ENCODE results near the gene SPI1. TPM values are rescaled to one million over a fixed set of nuclear protein-coding genes. Genes with fewer than 3 reads are reported as not detected.

Gene SPI1
- total and polyA plus RNA-seq, 4 donors = 7.9 to 12.9 (median 9.7) TPM

DNA sequence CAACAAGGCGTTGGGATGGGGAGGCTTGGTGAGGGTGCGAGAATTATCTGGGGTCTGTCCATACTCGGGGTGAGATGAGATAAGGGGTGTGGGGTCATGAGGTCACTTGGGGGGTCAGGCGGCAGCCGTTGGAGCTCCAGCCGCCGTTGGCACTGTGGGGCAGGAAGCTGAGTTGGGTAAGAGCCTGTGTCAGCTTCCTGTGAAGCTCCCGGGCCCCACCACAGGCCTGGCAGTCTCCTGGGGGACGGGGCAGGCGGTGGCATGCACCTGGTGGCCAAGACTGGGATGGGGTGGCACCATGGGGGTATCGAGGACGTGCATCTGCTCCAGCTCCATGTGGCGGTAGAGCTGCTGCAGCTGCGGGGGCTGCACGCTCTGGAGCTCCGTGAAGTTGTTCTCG, 18.8 kb downstream of the SPI1 start:
- H3K36me3 ChIP-seq (ENCODE audit: control insufficient read depth, insufficient read depth, low read length) = peaks cover 11% of the 10 kb centered on the region
- no peaks in the 10 kb centered on the region for H3K4me1 ChIP-seq (ENCODE audit: control insufficient read depth, insufficient read depth, low read length)
- WGBS (ENCODE audit: insufficient coverage) = 80% methylated on average over 15 of the region's 17 CpGs
- no peak overlapping the region for H3K4me3 ChIP-seq (ENCODE audit: low read depth, low read length)
- no peak overlapping the region for H3K27ac ChIP-seq (ENCODE audit: low read depth, low read length)
- no peaks in the 10 kb centered on the region for H3K9me3 ChIP-seq (ENCODE audit: control insufficient read depth, insufficient read depth, low read length)
- no peaks in the 10 kb centered on the region for H3K27me3 ChIP-seq (ENCODE audit: control insufficient read depth, insufficient read depth, low read length)
- DNase-seq (ENCODE audit: low read depth in 4 of 6, low spot score in 6 of 6) = no peak

DNA sequence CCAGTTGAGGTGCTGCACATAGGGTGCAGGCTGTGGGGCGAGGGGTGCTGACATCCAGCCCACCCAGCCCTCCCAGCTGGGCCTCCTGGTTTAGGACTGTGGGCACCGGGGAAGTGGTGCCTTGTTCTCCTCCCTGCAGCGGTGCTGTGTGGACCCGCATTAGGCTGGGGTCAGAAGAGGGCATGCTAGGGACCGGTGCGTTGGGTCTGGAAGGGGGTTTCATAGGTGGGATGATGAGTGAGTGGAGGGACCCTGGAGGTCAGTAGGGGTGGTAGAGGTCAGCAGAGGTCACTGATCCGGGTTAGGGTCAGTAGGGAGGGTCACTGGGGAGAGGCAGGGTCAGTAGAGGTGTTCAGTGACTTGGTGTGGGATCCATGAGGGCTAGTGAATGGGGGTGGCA, 19.2 kb downstream of the SPI1 start:
- no peaks in the 10 kb centered on the region for H3K27me3 ChIP-seq (ENCODE audit: control insufficient read depth, insufficient read depth, low read length)
- 72% methylated on average over 7 of the region's 7 CpGs for WGBS (ENCODE audit: insufficient coverage)
- DNase-seq (ENCODE audit: low read depth in 4 of 6, low spot score in 6 of 6) = no peak
- no peaks in the 10 kb centered on the region for H3K4me1 ChIP-seq (ENCODE audit: control insufficient read depth, insufficient read depth, low read length)
- H3K36me3 ChIP-seq (ENCODE audit: control insufficient read depth, insufficient read depth, low read length) = peaks cover 11% of the 10 kb centered on the region
- H3K4me3 ChIP-seq (ENCODE audit: low read depth, low read length) = no peak overlapping the region
- H3K9me3 ChIP-seq (ENCODE audit: control insufficient read depth, insufficient read depth, low read length) = no peaks in the 10 kb centered on the region
- H3K27ac ChIP-seq (ENCODE audit: low read depth, low read length) = no peak overlapping the region

DNA sequence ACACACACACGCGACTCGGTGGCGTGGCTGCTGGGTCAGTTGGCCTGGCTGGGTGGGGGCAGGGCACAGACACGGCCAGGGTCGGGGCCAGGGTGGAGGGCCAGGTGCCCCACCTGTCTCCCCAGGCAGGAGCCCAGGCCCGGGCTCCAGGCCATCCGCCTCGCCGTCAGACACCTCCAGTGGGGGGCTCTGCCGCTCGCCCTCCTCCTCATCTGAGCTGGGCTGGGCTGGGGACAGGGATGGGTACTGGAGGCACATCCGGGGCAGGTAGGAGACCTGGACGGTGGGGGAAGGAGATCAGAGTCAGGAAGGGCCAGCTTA, 19.7 kb downstream of the SPI1 start:
- Histone ChIP-seq H3K27ac (ENCODE audit: low read depth, low read length) (no peak overlapping the region), H3K27me3 (ENCODE audit: control insufficient read depth, insufficient read depth, low read length) (no peaks in the 10 kb centered on the region), H3K9me3 (ENCODE audit: control insufficient read depth, insufficient read depth, low read length) (no peaks in the 10 kb centered on the region), H3K4me3 (ENCODE audit: low read depth, low read length) (no peak overlapping the region), H3K4me1 (ENCODE audit: control insufficient read depth, insufficient read depth, low read length) (no peaks in the 10 kb centered on the region), H3K36me3 (ENCODE audit: control insufficient read depth, insufficient read depth, low read length) (peaks cover 11% of the 10 kb centered on the region)
- no peak for DNase-seq (ENCODE audit: low read depth in 4 of 6, low spot score in 6 of 6)
- WGBS (ENCODE audit: insufficient coverage) = 83% methylated on average over 13 of the region's 14 CpGs

DNA sequence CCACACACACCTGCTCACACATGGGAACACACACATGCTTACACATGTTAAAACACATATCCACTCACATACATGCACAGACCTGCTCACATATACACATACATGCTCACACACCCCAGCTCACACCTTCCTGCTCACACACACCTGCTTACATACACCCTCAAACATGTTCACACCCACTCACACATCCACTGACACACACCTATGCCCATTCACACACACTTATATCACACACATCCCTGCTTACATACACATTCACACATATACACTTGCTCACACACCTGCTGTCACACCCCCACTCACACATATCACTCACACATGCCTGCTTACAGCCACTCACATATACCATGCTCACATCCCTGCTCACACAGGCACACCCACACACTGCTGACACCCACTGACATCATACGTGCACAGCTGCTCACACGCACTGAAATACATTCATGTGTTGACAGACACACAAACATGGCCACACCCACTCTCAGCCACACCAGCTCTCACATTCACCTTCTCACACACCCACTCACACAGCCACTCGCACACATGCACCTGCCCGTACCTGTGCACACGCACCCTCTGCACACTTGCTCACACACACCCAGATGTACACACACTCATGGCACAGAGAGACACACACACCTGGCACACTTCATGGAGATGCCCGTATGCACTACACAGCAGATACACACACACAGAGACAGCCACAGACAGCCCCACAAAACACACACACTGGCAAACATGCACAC, 20.2 kb downstream of the SPI1 start:
- no peak for DNase-seq (ENCODE audit: low read depth in 4 of 6, low spot score in 6 of 6)
- Histone ChIP-seq H3K27me3 (ENCODE audit: control insufficient read depth, insufficient read depth, low read length) (no peaks in the 10 kb centered on the region), H3K4me3 (ENCODE audit: low read depth, low read length) (no peak overlapping the region), H3K4me1 (ENCODE audit: control insufficient read depth, insufficient read depth, low read length) (no peaks in the 10 kb centered on the region), H3K27ac (ENCODE audit: low read depth, low read length) (no peak overlapping the region), H3K36me3 (ENCODE audit: control insufficient read depth, insufficient read depth, low read length) (peaks cover 11% of the 10 kb centered on the region), H3K9me3 (ENCODE audit: control insufficient read depth, insufficient read depth, low read length) (no peaks in the 10 kb centered on the region)
- WGBS (ENCODE audit: insufficient coverage) = 95% methylated on average over 6 of the region's 6 CpGs

DNA sequence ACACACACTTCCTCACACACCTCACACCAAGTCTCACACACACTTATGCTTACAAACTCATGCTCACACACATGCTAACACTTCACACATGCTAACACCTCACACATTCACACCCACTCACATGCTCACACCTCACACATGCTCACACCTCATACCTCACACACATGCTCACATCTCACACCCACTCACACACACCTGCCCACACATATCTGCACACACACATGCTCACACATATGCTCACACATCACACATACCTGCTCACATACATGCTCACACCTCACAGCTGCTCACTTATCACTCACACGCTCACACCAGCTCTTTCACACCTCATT, 21.4 kb downstream of the SPI1 start:
- H3K4me1 ChIP-seq (ENCODE audit: control insufficient read depth, insufficient read depth, low read length) = no peaks in the 10 kb centered on the region
- H3K27ac ChIP-seq (ENCODE audit: low read depth, low read length) = no peak overlapping the region
- WGBS (ENCODE audit: insufficient coverage) = 85% methylated on average over 1 of the region's 1 CpG
- H3K9me3 ChIP-seq (ENCODE audit: control insufficient read depth, insufficient read depth, low read length) = no peaks in the 10 kb centered on the region
- peaks cover 11% of the 10 kb centered on the region for H3K36me3 ChIP-seq (ENCODE audit: control insufficient read depth, insufficient read depth, low read length)
- no peak overlapping the region for H3K4me3 ChIP-seq (ENCODE audit: low read depth, low read length)
- no peaks in the 10 kb centered on the region for H3K27me3 ChIP-seq (ENCODE audit: control insufficient read depth, insufficient read depth, low read length)
- DNase-seq (ENCODE audit: low read depth in 4 of 6, low spot score in 6 of 6) = no peak

DNA sequence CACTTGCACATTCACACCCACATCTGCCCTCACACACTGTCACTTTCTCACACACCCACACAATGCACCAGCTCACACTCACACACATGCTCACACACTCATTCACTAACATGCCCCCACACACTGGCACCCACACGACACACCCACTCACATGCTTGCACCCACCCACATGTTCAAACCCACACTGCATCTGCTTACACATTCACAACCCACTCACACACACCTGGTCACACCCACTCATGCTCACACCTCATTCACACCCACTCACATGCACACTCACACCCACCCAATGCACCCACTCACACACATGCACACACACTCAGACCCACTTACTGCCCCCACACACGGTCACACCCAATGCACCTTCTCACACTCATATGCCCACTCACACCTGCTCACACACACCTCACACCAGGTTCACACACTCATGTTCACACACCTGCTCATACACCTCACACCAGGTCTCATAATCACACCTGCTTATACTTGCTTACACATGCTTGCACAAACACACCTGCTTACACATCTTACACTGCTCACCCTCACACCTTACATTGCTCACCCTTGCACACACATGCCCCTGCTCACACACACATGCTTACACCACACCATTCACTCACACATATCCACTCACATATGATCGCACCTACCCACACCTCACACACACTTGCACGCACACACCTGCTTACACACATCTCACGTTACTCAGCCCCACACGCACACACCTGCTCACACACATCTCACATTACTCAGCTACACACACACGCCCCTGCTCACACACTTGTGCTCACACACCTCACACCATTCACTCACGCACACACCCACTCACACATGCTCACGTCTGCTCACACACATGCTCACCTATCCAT, 22.0 kb downstream of the SPI1 start:
- WGBS (ENCODE audit: insufficient coverage) = 90% methylated on average over 9 of the region's 9 CpGs
- Histone ChIP-seq H3K9me3 (ENCODE audit: control insufficient read depth, insufficient read depth, low read length) (no peaks in the 10 kb centered on the region), H3K27me3 (ENCODE audit: control insufficient read depth, insufficient read depth, low read length) (no peaks in the 10 kb centered on the region), H3K36me3 (ENCODE audit: control insufficient read depth, insufficient read depth, low read length) (peaks cover 11% of the 10 kb centered on the region), H3K4me1 (ENCODE audit: control insufficient read depth, insufficient read depth, low read length) (no peaks in the 10 kb centered on the region), H3K4me3 (ENCODE audit: low read depth, low read length) (no peak overlapping the region), H3K27ac (ENCODE audit: low read depth, low read length) (no peak overlapping the region)
- no peak for DNase-seq (ENCODE audit: low read depth in 4 of 6, low spot score in 6 of 6)

DNA sequence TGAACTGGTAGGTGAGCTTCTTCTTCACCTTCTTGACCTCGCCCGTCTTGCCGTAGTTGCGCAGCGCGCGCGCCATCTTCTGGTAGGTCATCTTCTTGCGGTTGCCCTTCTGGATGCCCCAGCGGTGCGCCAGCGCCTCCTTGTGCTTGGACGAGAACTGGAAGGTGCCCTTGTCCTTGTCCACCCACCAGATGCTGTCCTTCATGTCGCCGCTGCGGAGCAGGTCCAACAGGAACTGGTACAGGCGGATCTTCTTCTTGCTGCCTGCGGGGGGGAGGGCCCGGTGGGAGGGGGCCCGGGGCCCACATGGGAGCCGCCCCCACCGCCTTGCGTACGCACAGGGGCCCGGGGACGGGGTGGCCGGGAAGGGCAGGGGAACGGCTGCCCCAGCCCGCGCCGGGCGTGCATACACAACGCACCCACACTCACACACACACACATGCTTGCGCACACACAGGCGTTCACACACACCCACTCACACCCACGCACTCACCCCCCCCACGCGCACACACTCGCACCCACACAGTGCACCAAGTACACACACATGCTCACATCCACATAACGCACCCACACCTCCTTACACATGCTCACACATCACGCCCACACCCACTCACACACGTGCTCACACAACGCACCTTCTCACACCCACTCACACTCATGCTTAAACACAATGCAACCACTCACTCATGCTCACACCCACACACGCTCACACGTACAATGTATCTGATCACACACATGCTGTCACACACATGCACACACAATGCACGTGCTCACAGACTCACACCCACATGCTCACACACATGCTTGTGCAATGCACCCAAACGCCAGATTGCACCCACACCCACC, 22.8 kb downstream of the SPI1 start:
- WGBS (ENCODE audit: insufficient coverage) = 38% methylated on average over 43 of the region's 47 CpGs
- peak overlapping the region; percentile 16 for H3K4me3 ChIP-seq (ENCODE audit: low read depth, low read length)
- no peak overlapping the region for H3K27ac ChIP-seq (ENCODE audit: low read depth, low read length)

DNA sequence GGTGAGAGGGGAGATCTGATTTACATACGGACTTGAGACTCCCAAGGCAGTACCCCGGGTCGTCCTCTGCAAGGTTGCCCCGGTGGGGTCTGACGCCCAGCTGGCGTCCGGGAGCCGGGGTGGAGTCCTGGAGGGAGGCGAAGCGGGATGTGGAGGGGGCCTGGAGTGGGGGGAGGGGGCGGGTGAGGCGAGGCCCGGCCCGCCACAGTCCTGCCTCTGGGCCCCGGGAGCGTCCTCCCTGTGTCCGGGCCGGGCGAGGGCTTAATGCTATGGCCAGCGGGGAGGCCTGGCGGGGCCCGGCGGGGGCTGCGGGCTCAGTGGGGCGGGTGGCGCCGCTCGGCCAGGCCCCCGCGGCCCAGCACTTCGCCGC, 23.4 kb downstream of the SPI1 start:
- no peaks in the 10 kb centered on the region for H3K9me3 ChIP-seq (ENCODE audit: control insufficient read depth, insufficient read depth, low read length)
- DNase-seq (ENCODE audit: low read depth in 4 of 6, low spot score in 6 of 6) = no peak
- no peaks in the 10 kb centered on the region for H3K27me3 ChIP-seq (ENCODE audit: control insufficient read depth, insufficient read depth, low read length)
- peak overlapping the region; percentile 16 for H3K4me3 ChIP-seq (ENCODE audit: low read depth, low read length)
- 6% methylated on average over 28 of the region's 32 CpGs for WGBS (ENCODE audit: insufficient coverage)
- H3K27ac ChIP-seq (ENCODE audit: low read depth, low read length) = no peak overlapping the region
- H3K4me1 ChIP-seq (ENCODE audit: control insufficient read depth, insufficient read depth, low read length) = no peaks in the 10 kb centered on the region
- H3K36me3 ChIP-seq (ENCODE audit: control insufficient read depth, insufficient read depth, low read length) = peaks cover 11% of the 10 kb centered on the region

More for the DNA sequence above, 22.8 kb downstream of the SPI1 start:
- no peaks in the 10 kb centered on the region for H3K9me3 ChIP-seq (ENCODE audit: control insufficient read depth, insufficient read depth, low read length)
- H3K27me3 ChIP-seq (ENCODE audit: control insufficient read depth, insufficient read depth, low read length) = no peaks in the 10 kb centered on the region
- peak; percentile 24 to 87 (median 52) for DNase-seq (ENCODE audit: low read depth in 4 of 6, low spot score in 6 of 6)
- no peaks in the 10 kb centered on the region for H3K4me1 ChIP-seq (ENCODE audit: control insufficient read depth, insufficient read depth, low read length)
- H3K36me3 ChIP-seq (ENCODE audit: control insufficient read depth, insufficient read depth, low read length) = peaks cover 11% of the 10 kb centered on the region

DNA sequence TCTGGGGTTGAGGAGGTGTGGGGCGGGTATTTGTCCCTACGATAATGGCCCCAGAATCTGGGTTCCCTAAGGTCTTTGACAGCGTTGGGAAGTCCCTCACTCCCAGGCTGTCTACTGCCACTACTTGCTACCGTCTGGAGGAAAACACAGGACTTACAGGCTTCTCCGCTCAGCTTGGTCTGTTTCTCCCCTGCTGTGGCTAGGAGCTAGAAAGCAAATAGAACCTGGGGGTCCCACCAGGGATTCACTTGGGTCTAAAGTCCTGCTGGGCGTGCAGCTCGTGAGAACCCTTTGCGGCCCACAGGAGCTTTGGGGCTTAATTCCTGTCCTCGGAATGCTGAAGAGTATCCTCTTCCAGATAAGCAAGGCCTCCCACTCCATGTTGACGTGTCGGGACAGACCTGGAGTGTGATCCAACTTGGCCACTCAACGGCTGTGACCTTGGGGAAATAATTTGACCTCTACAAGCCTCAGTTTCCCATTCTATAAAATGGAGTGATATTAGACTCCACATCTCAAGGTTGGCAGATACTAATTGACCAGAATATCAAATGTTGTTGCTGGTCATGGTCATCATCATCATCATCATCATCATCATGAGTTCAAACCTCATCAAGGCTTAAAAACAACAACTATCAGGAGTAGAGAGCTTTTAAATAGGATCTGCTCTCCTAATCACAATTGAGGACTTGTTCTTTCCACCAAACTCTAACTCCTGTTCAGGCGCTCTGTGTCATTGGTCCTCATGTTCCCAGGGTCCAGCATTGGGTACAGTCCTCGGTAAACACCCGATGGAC, 24.2 kb downstream of the SPI1 start:
- Histone ChIP-seq H3K27me3 (ENCODE audit: control insufficient read depth, insufficient read depth, low read length) (no peaks in the 10 kb centered on the region), H3K4me1 (ENCODE audit: control insufficient read depth, insufficient read depth, low read length) (no peaks in the 10 kb centered on the region), H3K36me3 (ENCODE audit: control insufficient read depth, insufficient read depth, low read length) (peaks cover 6% of the 10 kb centered on the region), H3K27ac (ENCODE audit: low read depth, low read length) (no peak overlapping the region), H3K4me3 (ENCODE audit: low read depth, low read length) (no peak overlapping the region), H3K9me3 (ENCODE audit: control insufficient read depth, insufficient read depth, low read length) (no peaks in the 10 kb centered on the region)
- WGBS (ENCODE audit: insufficient coverage) = 91% methylated on average over 11 of the region's 15 CpGs
- no peak for DNase-seq (ENCODE audit: low read depth in 4 of 6, low spot score in 6 of 6)

Measured in spinal cord (tissue), 10 donors.